ENCODE data around the gene TMEM87B.

GRCh38 chr2:112156152-112156986 lies 101.3 kb downstream of the TMEM87B start:
- no peak for TF ChIP-seq CTCF (IDR thresholded peaks at IDR 0.05)
- TF ChIP-seq POLR2AphosphoS5 (IDR thresholded peaks at IDR 0.05), result no peak
